Activated CD4-positive, alpha-beta memory T cell treated with anti-CD3 and anti-CD28 coated beads, Interleukin-2, amount 10 ng/mL, durations not matched to agents 7 days and 5 days (primary cell): ENCODE measurements around the gene AGAP1. TPM values are rescaled to one million over a fixed set of nuclear protein-coding genes. Genes with fewer than 3 reads are reported as not detected.

ENCODE experiments used
- CTCF ChIA-PET: fragments of 350-600 bp; sonication (Branson Sonifier 250); formaldehyde crosslinking; loops from one replicate; lab custom pipeline; 2021; ENCODE audit warnings: antibody characterized with exemption, inconsistent platforms; lab: Charles Lee
- POLR2A ChIA-PET: fragments of 350-600 bp; sonication (Branson Sonifier 250); formaldehyde crosslinking; loops from one replicate; lab custom pipeline; 2021; ENCODE audit warnings: antibody characterized with exemption; lab: Charles Lee
- DNase-seq: peaks from one replicate; pipeline ENCODE4 v3.0.0-alpha.2; 2020
- H3K27ac Mint-ChIP-seq: one replicate; pipeline ENCODE4 v1.8.0; 2021; ENCODE audit warnings: mild to moderate bottlenecking, mixed read lengths
- H3K27me3 Mint-ChIP-seq: one replicate; pipeline ENCODE4 v1.8.0; 2021; ENCODE audit warnings: mixed read lengths
- H3K36me3 Mint-ChIP-seq: one replicate; pipeline ENCODE4 v1.8.0; 2021; ENCODE audit warnings: low read depth, mixed read lengths
- H3K4me1 Mint-ChIP-seq: one replicate; pipeline ENCODE4 v1.8.0; 2021; ENCODE audit warnings: mixed read lengths
- H3K4me3 Mint-ChIP-seq: one replicate; pipeline ENCODE4 v1.8.0; 2021; ENCODE audit warnings: mild to moderate bottlenecking, mixed read lengths
- H3K9me3 Mint-ChIP-seq: one replicate; pipeline ENCODE4 v1.8.0; 2021; ENCODE audit warnings: mixed read lengths
- total RNA-seq, 2 experiments: library from RNA; stranded (reverse); gene quantifications; one replicate each; pipeline ENCODE4 v1.2.3, GENCODE V29; 2021

AGAP1 gene
- total RNA-seq, 2 experiments from 2014 or later: 1.1 to 1.2 TPM

DNA sequence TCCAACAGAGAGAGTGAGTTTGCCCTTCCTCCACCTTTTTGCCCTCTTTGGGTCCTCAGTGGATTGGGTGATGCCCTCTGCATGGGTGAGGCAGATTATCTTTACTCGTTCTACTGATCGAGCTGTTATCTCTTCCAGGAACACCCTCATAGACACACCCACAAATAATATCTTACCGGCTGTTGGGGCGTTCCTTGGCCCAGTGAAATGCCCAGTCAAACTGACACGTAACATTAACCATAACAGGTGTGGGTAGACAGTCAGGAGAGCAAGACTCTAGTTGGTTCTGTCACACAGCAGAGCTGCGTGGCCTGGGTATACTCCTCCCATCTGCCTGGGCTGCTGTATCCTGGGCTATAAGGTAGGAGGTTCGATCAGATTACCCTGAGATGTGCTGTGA, 144.1 kb downstream of the AGAP1 start:
- Mint-ChIP-seq H3K36me3 (no peaks in the 10 kb centered on the region), H3K9me3 (no peaks in the 10 kb centered on the region), H3K27ac (no peak overlapping the region), H3K4me3 (no peak overlapping the region), H3K4me1 (no peaks in the 10 kb centered on the region), H3K27me3 (peaks cover 13% of the 10 kb centered on the region)
- no peak for DNase-seq
- ChIA-PET CTCF (interaction anchor here (1.7 kb wide), 1 partner anchor 108 kb away, joined by 6 read pairs; no protein-coding TSS in a partner anchor), POLR2A (no interaction called here)

DNA sequence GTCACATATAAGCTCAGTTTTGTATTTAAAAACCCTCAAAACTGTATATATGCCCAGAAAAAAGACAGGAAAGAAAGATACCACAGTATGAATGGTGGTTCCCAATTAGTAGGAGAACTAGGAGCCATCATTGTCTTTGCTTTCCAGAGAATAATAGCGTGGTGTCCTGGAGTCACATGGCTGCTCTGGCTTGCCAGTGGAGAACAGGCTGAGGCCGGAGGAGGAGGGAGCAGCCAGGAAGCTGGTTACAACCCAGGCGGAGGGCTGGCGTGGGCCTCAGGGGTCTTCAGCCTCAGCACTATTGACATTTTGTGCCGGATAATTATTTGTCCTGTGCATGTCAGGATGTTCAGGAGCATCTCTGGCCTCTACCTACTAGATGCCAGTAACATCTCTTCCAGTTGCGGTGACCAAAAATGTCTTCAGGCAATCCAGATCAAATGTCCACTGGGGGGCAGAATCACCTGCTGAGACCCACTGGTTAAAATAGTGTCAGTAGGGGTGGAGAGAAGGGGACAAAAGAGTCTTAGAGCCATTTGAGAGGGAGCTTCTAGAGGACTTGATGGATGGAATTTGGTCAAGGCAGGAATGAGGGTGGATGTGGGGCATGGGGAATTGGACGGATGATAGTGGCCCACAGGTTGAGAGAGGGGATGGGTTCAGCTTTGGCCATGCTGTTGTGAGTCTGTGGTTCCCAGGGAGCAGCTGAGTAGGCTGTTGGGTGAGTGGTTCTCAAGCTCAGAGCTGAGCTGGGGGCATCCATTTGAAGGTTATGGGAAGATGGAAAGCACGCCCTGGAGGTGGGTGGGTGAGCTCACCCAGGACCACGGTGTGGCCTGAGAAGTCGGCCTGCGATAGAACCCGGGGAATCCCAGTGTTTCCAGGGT, 144.9 kb downstream of the AGAP1 start:
- Mint-ChIP-seq H3K27me3 (peaks cover 13% of the 10 kb centered on the region), H3K4me1 (no peaks in the 10 kb centered on the region), H3K9me3 (no peaks in the 10 kb centered on the region), H3K36me3 (no peaks in the 10 kb centered on the region), H3K4me3 (no peak overlapping the region), H3K27ac (no peak overlapping the region)
- DNase-seq: no peak
- CTCF ChIA-PET: interaction anchor here (1.7 kb wide), 1 partner anchor 108 kb away, joined by 6 read pairs; no protein-coding TSS in a partner anchor
- POLR2A ChIA-PET: no interaction called here

DNA sequence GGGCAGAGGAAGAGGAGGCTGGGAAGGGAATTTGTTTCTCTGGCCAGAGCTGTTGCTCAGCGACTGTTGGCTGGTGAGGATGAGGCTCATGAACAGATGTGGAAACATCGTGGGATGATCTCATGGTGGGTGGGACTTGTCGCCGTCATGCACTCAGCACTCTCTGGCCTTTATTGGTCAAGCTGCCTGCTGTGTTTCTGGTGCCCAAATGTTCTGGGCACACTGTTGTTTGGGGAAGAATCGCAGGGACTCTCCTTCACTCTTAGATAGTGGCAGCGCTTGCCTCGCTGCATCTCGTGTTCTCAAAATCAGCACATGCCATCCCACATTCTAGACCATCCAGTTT, 145.6 kb downstream of the AGAP1 start:
- DNase-seq: no peak
- Mint-ChIP-seq H3K27me3 (peaks cover 13% of the 10 kb centered on the region), H3K27ac (no peak overlapping the region), H3K9me3 (no peaks in the 10 kb centered on the region), H3K4me1 (no peaks in the 10 kb centered on the region), H3K36me3 (no peaks in the 10 kb centered on the region), H3K4me3 (no peak overlapping the region)
- POLR2A ChIA-PET: no interaction called here
- CTCF ChIA-PET: interaction anchor here (0.6 to 1.7 kb wide), 2 partner anchors 28 to 107 kb away, joined by 3 to 6 read pairs; no protein-coding TSS in a partner anchor

DNA sequence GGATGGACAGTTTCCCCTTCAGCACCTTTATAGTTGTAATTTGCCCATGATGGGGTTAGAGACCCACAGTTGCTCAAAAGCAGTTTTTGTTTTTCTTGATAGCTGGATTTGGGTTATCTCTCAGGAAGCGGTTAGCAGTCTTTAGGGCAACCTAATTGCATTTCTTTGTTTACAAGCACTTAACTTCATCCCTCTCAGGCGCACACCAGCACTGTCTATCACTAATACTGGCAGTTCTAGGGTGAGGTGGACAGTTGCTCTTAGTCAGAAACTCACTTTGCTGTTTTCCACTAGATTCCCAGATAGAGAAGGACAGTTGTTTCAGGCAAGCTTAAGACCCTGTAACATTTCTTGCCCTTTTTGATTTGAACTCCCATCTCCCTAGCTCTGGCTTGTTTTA, 146.0 kb downstream of the AGAP1 start:
- ChIA-PET POLR2A (no interaction called here), CTCF (interaction anchor here (0.6 kb wide), 1 partner anchor 28 kb away, joined by 3 read pairs; no protein-coding TSS in a partner anchor)
- Mint-ChIP-seq H3K36me3 (no peaks in the 10 kb centered on the region), H3K9me3 (no peaks in the 10 kb centered on the region), H3K27me3 (peaks cover 13% of the 10 kb centered on the region), H3K4me1 (no peaks in the 10 kb centered on the region), H3K27ac (no peak overlapping the region), H3K4me3 (no peak overlapping the region)
- DNase-seq: no peak

DNA sequence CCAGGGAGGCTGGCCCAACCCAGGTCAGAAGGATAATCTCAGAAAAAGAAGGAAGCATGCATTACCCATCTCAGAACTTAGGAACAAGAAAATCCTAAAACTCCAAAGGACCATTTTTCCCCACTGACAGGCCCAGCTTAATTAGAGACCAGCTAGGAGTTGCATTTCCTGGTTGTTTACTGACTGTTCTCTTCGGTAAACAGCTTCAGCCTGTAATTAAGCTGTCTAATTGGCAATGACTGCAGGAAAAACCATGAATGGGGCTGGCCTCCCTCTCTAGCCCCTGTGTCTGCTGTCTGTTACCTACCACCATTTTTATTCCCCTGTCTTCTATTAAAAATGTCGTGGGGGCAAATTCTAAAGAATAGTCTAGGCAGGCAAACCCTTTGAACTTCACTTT, 146.5 kb downstream of the AGAP1 start:
- Mint-ChIP-seq H3K36me3 (no peaks in the 10 kb centered on the region), H3K27ac (no peak overlapping the region), H3K4me3 (no peak overlapping the region), H3K4me1 (no peaks in the 10 kb centered on the region), H3K27me3 (peaks cover 13% of the 10 kb centered on the region), H3K9me3 (no peaks in the 10 kb centered on the region)
- ChIA-PET POLR2A (no interaction called here), CTCF (interaction anchor here (0.6 kb wide), 1 partner anchor 27 kb away, joined by 3 read pairs; no protein-coding TSS in a partner anchor)
- DNase-seq: no peak

DNA sequence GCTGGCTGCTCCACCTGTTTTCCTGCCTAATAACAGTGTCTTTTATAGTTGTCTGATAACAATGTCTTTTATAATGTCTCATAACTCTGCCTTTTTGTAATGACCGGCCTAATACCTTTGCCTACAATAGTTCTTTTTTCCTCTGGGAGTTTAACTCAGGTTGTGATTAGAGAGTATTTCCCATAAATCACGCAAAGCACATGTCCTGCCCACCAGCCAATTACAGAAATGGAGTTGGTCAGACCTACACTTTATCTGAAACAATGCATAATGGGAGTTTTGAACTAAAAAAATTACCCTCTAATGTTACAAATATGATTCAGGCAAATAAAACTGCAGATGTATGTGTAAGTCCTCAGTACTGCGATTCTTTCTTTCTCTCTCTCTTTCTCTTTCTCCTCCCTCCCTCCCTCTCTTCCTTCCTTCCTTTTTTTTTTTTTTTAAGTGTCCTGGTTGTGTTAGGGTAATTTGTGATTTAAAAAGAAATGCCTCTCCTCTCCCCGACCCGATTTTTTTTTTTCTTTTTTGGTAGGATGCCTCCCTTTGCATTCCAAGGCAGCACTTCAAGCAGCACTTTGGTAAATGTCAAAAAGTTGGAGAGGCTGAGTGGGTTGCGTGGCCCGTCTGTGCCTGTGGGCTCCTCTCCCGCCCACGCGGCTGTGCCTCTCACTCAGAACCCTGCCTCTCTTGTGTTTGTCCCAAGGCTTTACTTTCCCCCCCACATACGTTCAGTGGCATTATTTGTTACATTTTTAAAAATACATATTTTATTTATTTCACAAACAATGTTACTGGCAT, 147.3 kb downstream of the AGAP1 start:
- no peak overlapping the region for H3K27ac Mint-ChIP-seq

DNA sequence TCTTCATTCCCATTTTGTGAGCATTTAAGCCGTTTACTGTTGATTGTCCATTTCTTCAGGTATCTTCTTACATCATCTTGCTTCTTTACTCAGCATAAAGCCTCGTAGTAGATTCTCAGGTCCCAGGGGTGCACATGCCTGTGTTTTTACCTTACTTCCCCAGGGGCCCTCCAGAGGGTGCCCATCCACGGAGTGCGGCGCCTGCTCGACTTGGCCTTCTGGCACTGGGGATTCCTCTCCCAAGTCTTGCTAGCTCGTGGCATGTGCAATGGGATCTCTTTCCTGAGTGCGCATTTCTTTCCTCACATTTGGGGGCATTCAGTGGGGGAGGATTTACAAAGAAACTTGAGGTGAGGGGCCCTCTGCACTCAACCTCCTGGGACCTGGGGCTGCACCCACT, 148.1 kb downstream of the AGAP1 start:
- Mint-ChIP-seq H3K4me3 (no peak overlapping the region), H3K36me3 (no peaks in the 10 kb centered on the region), H3K9me3 (no peaks in the 10 kb centered on the region), H3K27ac (no peak overlapping the region), H3K4me1 (no peaks in the 10 kb centered on the region), H3K27me3 (peaks cover 13% of the 10 kb centered on the region)
- no peak for DNase-seq
- POLR2A ChIA-PET: no interaction called here
- CTCF ChIA-PET: no interaction called here

More for the DNA sequence above, 147.3 kb downstream of the AGAP1 start:
- H3K4me1 Mint-ChIP-seq: no peaks in the 10 kb centered on the region
- ChIA-PET CTCF (no interaction called here), POLR2A (no interaction called here)
- H3K36me3 Mint-ChIP-seq: no peaks in the 10 kb centered on the region
- no peak overlapping the region for H3K4me3 Mint-ChIP-seq
- no peak for DNase-seq
- H3K27me3 Mint-ChIP-seq: peaks cover 13% of the 10 kb centered on the region
- no peaks in the 10 kb centered on the region for H3K9me3 Mint-ChIP-seq

DNA sequence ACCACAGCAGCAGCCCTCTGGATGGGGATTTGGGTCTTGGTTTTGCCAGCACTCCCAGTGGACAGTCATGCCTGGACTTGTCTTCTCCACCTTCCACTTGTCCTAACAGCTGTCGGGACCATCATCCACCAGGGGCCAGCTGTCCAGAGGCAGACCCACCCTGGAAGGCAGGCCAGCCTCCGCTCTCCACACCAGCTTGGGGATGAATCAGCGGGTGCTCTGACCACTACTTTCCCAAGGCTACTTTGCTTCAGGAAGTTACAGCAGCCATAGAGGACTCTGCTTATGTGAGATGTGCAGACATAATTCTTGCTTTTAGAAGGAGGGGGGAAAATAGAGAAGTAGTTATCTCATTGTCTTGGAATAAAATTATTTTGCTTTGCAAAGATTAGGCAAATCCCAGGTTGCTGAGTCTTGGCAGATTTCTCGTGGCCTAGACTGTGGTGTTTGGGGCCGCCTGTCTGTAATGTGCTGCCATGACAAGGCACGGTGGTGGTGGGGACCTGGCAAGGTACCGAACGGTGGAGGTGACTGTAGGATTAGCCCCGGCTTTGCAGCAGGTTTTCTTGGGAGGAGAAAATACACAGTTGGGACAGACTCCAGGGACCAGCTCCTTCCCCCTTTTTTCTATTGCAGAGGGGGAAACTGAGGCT, 148.7 kb downstream of the AGAP1 start:
- Mint-ChIP-seq H3K9me3 (no peaks in the 10 kb centered on the region), H3K4me3 (no peak overlapping the region), H3K27ac (no peak overlapping the region), H3K4me1 (no peaks in the 10 kb centered on the region), H3K27me3 (peaks cover 13% of the 10 kb centered on the region), H3K36me3 (no peaks in the 10 kb centered on the region)
- no peak for DNase-seq
- ChIA-PET POLR2A (no interaction called here), CTCF (no interaction called here)

DNA sequence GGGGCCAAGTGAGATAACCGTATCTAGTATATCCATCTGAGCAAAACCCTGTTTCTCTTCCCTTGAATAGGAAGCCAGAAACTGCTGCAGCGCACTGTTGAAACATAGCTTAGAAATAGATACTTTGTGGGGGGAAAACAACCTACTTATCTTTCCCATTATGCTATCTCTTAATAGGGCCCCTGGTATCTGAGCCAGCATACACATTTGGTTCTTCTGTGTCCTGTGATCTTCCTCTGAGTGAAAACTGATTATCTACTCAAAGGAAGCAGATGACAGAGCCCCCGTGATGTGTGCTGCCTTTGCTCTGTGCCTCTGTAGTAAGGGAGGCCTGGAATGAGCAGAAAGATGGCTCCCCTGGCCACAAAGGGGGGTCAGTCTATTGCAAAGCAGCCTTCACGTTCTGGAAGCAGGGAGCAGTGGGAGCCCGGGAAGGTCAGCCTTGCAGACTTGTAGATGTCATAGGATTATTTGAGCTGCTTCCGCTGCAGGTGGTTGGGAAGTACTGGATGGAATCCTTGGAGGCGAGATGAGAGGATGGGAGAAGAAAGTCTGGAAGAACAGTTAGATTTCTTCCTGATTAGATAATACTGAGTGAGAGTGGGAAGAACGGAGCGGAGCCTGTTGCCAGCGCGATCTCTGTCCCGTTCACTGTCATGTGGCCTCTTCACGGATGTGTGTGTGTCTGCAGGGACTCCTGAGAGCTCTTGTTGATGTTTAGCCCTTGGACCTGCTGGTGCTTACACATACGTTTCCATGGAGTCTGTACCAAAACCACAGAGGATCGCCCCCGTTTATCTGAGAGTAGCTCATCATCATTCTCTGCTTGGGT, 150.1 kb downstream of the AGAP1 start:
- Mint-ChIP-seq H3K27me3 (peaks cover 11% of the 10 kb centered on the region), H3K27ac (no peak overlapping the region), H3K9me3 (no peaks in the 10 kb centered on the region), H3K4me3 (no peak overlapping the region), H3K36me3 (no peaks in the 10 kb centered on the region), H3K4me1 (no peaks in the 10 kb centered on the region)
- DNase-seq: no peak
- POLR2A ChIA-PET: no interaction called here
- CTCF ChIA-PET: no interaction called here

DNA sequence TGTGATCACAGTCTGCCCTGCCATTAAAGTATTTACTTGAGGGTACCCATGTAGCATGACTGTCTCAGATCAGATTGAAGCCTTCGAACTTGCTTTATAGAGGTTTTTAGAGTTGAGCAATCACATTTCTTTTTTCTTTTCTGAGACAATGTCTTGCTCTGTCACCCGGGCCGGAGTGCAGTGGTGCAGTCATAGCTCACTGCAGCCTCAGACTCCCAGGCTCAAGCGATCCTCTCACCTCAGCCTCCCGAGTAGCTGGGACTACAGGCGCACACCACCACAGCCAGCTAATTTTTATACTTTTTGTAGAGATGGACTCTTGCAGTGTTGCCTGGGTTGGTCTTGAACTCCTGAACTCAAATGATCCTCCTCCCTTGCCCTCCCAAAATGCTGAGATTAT, 153.4 kb downstream of the AGAP1 start:
- DNase-seq: no peak
- ChIA-PET CTCF (no interaction called here), POLR2A (no interaction called here)
- Mint-ChIP-seq H3K36me3 (no peaks in the 10 kb centered on the region), H3K4me1 (no peaks in the 10 kb centered on the region), H3K27ac (no peak overlapping the region), H3K4me3 (no peak overlapping the region), H3K9me3 (no peaks in the 10 kb centered on the region), H3K27me3 (peaks cover 4% of the 10 kb centered on the region)

DNA sequence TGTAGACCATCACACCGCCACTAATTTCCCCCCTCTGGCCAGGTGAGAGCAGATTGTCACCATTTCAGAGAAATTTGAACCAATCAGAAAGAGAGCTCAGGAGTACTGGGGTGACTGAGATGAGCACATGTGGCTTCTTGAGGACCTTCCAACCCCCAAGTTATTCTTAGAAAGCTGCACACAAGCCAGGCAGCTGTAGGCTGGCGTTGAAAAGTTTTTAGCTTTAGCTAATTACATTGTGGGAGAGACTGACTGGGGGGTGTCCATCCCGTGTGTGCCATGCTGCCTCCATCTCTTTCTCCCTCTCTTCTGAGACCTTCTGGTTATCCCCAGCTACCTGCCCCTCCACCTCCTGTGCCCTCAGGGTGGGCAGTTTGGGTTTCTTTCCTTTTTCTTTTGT, 154.0 kb downstream of the AGAP1 start:
- no peaks in the 10 kb centered on the region for H3K4me1 Mint-ChIP-seq
- no peak overlapping the region for H3K4me3 Mint-ChIP-seq
- no peaks in the 10 kb centered on the region for H3K27me3 Mint-ChIP-seq
- DNase-seq: no peak
- CTCF ChIA-PET: no interaction called here
- no peak overlapping the region for H3K27ac Mint-ChIP-seq
- no peaks in the 10 kb centered on the region for H3K9me3 Mint-ChIP-seq
- POLR2A ChIA-PET: no interaction called here
- H3K36me3 Mint-ChIP-seq: no peaks in the 10 kb centered on the region

DNA sequence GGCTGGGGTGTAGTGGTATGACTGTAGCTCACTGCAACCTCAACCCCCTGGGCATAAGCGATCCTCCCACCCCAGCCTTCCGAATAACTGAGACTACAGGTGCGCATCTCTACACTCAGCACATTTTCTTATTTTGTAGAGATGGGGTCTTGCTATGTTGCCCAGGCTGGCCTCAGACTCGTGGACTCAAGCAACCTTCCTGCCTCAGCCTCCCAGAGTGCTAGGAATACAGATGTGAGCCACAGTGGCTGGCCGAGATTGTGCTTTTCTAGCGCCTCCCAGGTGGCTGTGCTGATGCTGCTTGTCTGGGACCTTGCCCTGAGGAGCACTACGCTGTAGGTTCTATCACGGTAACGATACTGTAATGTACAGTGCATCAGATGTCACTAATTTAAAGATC, 155.6 kb downstream of the AGAP1 start:
- Mint-ChIP-seq H3K9me3 (no peaks in the 10 kb centered on the region), H3K27ac (no peak overlapping the region), H3K27me3 (no peaks in the 10 kb centered on the region), H3K4me1 (no peaks in the 10 kb centered on the region), H3K36me3 (no peaks in the 10 kb centered on the region), H3K4me3 (no peak overlapping the region)
- ChIA-PET POLR2A (no interaction called here), CTCF (no interaction called here)
- DNase-seq: no peak
